Ramos (cell line): ENCODE results near the gene NGFR.
"Not testable (repeated sequence)": the region's sequence is repeated elsewhere in the genome, so short reads cannot be mapped to it uniquely, and the experiment has no call there.

Experiments used
- in situ Hi-C: fragments of 300-500 bp; cut with MboI; formaldehyde crosslinking; loops from one replicate; pipeline ENCODE4 v1.14.3; 2022; ENCODE audit warnings: low sequenced_read_pairs; ENCODE audit not compliant: unreplicated experiment

NGFR gene

DNA sequence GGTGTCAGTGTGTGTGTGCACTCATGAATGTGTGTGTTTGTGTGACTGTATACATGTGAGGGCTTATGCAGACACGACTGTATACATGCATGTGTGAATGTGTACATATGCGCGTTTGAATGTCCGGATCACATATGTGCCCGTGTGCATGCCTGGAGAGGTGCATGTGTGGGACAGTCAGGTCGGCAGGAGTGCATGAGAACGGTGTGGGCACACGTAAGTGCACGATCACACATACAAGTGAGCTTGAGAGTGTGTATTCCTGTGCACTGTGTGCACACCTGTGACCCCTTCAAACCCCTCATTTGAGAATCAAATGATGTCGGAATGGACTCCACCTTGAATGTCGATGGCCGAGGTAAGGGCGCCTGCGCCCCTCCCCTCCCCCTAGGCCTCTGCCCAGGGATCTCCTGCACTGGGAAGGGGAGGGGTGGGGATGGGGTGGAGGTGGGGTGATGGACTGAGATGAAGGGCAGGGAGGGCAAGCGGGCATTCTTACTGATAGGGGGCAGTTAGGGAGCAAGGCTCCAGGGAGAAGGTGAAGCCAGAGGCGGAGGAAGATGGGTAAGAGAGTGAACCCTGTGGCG, 601 bp upstream of the NGFR start:
- in situ Hi-C loops = no loop called here

DNA sequence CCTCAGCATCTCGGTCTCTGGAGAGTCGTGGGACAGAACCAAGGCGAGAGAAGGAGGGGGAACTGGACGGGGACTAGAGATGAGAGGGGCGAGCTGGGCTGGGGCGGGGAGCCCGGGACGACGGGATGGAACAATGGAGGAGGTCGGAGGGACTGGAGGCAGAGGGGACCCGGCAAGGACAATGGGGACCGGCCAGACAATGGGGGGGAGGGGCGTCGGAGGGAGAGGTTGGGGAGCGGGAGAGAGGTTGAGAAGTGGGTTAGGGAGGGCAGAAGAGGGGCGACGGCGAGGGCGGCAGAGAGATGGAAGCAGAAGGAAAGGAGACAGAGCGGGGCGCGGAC, 719 bp downstream of the NGFR start:
- in situ Hi-C loops = no loop called here

GRCh38 chr17:49496183-49496866, 1.2 kb downstream of the NGFR start:
- in situ Hi-C loops = no loop called here

DNA sequence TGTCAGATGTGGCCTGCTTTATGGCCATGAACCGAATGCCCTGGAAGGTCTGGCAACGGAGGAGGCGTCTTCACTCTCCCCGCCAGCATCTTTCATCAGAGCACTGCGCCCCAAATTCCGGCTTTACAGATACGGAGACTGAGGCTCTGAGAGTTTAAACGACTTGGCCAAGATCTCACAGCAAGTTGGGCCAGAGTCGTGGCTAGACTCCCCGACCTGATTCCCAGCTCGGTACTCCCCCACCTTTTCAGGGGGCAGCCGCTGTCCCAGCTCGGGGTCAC, 1.7 kb downstream of the NGFR start:
- in situ Hi-C loops = no loop called here

DNA sequence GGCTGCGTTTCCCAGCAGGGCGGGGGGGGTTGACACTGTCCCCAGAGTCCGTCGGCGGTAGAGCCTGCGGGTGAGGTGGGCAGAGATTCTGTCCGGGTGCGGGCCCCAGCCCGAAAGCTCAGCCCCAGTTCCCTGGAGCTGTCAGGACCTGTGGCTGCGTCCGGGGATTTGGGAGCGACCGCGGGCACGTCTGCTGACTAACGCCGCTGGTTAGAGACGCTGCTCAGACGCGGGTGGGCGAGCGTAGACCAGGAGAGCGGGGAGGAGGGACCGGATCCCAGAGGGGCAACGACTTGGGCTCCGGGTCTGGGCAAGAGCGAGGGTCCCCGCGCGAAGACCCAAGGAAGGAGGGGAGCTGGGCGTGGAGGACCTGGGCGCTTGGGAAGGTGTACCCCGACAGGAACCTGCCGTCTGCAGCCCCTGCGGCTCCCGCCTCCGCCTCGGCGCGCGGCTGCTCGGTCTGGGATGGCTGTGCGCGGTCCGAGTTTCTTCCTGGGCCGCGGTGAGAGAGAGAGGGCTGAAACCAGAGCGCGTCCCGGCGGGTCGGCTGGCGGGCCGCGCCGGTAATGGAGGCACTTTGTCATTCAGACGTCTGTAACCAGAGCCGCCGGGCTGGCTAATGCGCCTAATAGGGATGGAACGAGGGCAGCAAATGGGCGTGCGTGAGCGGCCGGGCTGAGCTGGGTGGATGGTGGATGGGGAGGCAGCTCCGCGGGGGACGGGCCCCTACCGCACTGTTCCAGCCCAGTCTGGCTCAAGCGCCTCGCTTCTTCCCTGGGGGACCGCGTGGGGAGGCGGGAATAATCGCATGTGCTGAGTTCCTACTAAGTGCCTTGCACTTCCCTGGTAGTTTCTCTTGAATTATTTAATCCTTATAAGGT, 2.3 kb downstream of the NGFR start:
- in situ Hi-C loops = no loop called here

GRCh38 chr17:49498029-49498615, 3.0 kb downstream of the NGFR start:
- in situ Hi-C loops = no loop called here

GRCh38 chr17:49501496-49501895, 6.4 kb downstream of the NGFR start:
- in situ Hi-C loops = no loop called here

GRCh38 chr17:49502254-49502653, 7.2 kb downstream of the NGFR start:
- in situ Hi-C loops = no loop called here

DNA sequence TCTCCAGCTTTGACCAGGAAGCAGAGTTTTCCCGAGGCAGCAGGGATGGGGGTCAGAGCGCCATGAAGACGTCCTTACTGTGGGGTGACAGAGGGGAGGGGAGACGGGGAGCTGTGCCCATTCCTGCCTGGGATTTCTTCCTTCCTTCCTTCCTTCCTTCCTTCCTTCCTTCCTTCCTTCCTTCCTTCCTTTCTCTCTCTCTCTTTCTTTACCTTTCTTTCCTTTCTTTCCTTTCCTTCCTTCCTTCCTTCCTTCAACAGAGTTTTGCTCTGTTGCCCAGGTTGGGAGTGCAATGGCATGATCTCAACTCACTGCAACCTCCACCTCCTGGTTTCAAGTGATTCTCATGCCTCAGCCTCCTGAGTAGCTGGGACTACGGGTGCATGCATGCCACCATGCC, 7.6 kb downstream of the NGFR start:
- in situ Hi-C loops = not testable (repeated sequence)

DNA sequence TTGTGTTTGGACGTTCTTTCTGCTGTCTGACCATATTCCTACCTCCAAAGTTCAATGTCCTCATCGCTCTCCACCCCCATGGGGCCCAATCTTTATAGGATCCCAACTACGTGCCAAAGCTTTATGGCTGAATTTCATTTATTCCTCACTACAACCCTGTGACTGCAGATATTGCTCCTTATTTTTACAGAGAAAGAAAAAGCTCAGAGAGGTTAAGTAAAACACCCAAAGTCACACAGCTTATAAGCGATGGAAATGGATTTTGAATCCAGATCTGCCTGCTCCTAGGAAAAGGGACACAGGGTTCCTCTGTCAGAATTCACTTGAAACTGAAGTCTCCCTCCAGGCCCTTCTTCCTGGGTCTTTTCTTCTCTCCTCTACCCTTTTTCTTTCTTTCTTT, 9.3 kb downstream of the NGFR start:
- in situ Hi-C loops = no loop called here

GRCh38 chr17:49505854-49506253, 10.8 kb downstream of the NGFR start:
- in situ Hi-C loops = no loop called here

GRCh38 chr17:49506282-49506681, 11.2 kb downstream of the NGFR start:
- in situ Hi-C loops = no loop called here

DNA sequence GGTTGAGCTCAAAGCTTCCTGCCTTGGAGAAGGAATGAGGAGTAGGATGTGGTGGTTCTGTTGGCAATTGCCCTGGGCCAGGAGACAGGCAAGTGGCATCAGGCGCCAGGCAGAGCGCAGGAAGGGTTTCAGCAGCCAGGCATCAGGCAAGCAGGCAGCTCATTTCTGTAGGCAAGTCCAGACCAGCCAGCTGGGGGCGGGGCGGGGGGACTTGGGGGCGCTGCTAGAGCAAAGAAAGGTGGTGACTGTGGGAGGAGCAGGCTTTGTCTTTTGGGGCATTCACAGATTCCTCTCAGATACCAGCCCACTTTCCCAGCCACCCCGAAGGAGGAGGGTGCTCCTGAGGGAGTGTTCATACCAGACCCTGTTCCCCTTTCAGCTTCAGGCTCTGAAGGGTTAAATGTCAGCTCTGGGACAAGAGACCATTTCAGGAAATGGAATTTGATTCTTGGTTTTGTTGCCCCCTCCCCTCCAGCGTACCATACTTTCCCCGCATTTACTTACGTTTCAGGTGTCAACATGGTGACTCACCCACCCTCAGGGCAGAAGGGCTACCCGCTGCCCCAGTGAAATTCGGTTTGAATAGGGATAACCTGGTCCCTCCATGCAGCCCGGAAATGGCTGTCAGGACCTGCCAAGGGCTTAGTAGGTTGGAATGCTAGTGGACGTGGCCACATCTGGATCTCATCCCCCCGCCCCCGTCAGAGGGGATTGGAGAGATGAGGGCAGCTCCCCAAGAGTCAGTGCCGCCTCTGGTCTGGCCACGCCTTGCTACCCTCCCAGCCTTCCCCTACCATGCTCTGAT, 13.2 kb downstream of the NGFR start:
- in situ Hi-C loops = no loop called here

DNA sequence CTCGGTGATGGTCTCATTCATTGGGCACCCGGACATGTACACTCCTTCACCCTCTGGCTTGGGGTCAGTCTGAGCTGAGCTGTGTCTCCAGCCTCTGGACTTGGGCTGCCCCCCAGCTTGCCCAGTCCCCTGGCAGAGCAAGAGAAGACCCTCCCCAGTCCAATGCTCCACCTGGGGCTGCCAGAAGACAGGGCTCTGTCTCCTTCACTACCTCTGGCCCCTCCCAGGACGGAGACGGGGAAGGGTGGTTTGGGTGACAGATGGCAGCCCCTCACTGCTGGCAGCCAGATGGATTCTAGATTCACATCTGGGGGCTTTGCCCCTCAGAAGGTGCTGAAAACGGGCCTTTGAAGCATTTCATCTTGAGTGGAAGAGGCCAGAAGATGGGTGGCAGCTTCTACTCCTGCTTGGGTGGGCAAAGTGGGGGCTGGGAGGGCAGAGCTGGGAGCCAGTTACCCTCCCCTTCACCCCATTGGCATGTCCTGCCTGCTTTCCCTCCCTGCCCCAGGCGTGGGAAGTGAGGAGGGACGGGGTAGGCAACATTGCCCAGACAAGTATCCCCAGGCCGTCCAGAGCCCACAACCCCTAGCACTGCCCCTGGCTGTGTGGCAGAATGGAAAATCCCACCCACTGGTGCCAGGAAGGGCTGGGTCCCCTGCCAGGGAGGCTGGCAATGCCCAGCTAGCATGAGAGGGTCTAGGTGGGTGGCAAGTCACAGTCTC, 13.9 kb downstream of the NGFR start:
- in situ Hi-C loops = no loop called here

DNA sequence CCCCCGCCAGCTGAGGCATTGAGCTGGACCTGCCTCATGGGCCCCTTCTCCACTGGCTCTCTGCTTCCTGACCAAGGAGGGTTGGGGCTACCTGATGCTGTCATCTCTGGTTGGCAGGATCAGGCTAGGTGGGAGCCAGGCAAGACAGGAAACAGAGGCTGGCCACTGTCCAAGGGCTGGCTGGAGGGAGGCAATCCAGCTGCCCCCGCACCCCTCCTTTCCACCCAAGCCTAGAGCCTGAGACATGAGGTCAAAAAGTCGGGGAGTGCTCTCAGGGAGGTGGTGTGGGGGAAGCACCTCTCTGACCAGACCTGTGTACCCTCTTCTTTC, 14.5 kb downstream of the NGFR start:
- in situ Hi-C loops = no loop called here

- in situ Hi-C loops = no loop called here
These were observed 15.1 kb downstream of the NGFR start for GRCh38 chr17:49510059-49510719.

DNA sequence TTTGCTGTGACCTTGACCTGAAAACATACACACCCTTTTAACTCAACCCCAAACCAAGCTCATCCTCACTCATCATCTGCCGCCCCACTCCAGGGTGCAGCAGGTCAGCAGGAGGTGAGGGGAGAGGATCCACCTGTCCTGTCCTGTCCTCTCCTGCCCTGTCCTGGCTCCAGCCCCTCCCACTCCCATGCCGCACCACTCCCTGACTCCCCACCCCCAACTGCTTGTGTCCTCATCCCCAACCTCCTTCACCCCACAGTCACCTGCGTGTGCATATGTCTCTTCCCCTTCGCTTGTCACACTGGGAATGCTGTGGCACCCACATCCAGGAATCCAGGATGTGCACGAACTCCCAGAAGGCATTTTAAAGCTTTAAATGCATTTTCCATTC, 15.6 kb downstream of the NGFR start:
- in situ Hi-C loops = no loop called here

DNA sequence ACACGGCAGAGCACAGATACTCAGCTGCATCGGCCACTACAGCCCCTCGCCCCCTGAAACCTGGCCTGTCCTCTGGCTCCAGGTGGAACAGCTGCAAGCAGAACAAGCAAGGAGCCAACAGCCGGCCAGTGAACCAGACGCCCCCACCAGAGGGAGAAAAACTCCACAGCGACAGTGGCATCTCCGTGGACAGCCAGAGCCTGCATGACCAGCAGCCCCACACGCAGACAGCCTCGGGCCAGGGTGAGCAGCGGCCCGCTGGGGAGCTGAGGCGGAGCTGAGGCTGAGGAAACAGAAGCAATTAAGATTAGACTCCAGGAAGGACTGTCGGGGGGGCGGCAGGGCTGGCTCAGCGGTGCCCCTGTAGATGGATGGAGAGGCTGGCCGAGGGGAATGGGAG, 16.7 kb downstream of the NGFR start:
- in situ Hi-C loops = no loop called here

- in situ Hi-C loops = no loop called here
These were observed 17.4 kb downstream of the NGFR start for GRCh38 chr17:49512296-49513043.
